SK-N-SH (cell line): Measurements from ENCODE around the gene ANKRD1. TPM values are rescaled to one million over a fixed set of nuclear protein-coding genes. Genes with fewer than 3 reads are reported as not detected.

Source experiments
- CTCF ChIA-PET: fragments of 300-600, 350-600 bp; formaldehyde crosslinking; extraction: SDS; loops from one replicate; lab custom pipeline; 2021; lab: Yijun Ruan, JAX
- POLR2A ChIA-PET: fragments of 350-600 bp; sonication (Branson Sonifier 250); formaldehyde crosslinking; extraction: SDS; loops from one replicate; lab custom pipeline; 2020; ENCODE audit warnings: antibody characterized with exemption, inconsistent platforms; lab: Yijun Ruan, JAX
- DNase-seq: peaks from one replicate; pipeline ENCODE4 v3.0.0; 2012
- H2AFZ ChIP-seq: fragments of 200-600 bp; sonication (generic); 2 replicates; pipeline ENCODE4 v1.8.1; 2016; ENCODE audit warnings: antibody characterized with exemption, mild to moderate bottlenecking, low read depth
- H3F3A ChIP-seq: fragments of 200-600 bp; sonication (generic); replicated peaks from 2 replicates; pipeline ENCODE3; 2016; ENCODE audit warnings: antibody characterized with exemption, mild to moderate bottlenecking; ENCODE audit not compliant: insufficient read depth
- H3K27ac ChIP-seq, 2 experiments: fragments of 200-500 bp in 1 of 2; fragments of 200-600 bp in 1 of 2; sonication (Bioruptor generic) in 1 of 2; sonication (generic), shearing (Covaris generic) in 1 of 2; 2 replicates each; pipeline versions ENCODE4 v1.5.1 to v1.6.1; 2014 to 2016; ENCODE audit warnings: low read depth in 2 of 2, inconsistent platforms in 1 of 2, low read length in 1 of 2, mild to moderate bottlenecking in 1 of 2, mixed read lengths in 1 of 2
- H3K27me3 ChIP-seq: fragments of 200-600 bp; sonication (generic), shearing (Covaris generic); 2 replicates; pipeline ENCODE4 v1.6.1; 2016; ENCODE audit warnings: mixed run types; ENCODE audit not compliant: insufficient read depth
- H3K36me3 ChIP-seq, 2 experiments: fragments of 200-500 bp in 1 of 2; fragments of 200-600 bp in 1 of 2; sonication (Bioruptor generic) in 1 of 2; sonication (generic) in 1 of 2; replicated peaks in 1 of 2; 2 replicates each; pipeline versions ENCODE3 to v1.5.1; 2014 to 2016; ENCODE audit warnings: low read length in 1 of 2, mild to moderate bottlenecking in 1 of 2; ENCODE audit not compliant: insufficient read depth in 2 of 2, control insufficient read depth in 1 of 2
- H3K4me1 ChIP-seq, 2 experiments: fragments of 200-500 bp in 1 of 2; fragments of 200-600 bp in 1 of 2; sonication (Bioruptor generic) in 1 of 2; sonication (generic), shearing (Covaris generic) in 1 of 2; 2 replicates each; pipeline versions ENCODE4 v1.5.1 to v1.6.1; 2014 to 2016; ENCODE audit warnings: low read depth in 1 of 2, low read length in 1 of 2, mixed run types in 1 of 2; ENCODE audit not compliant: insufficient read depth in 2 of 2, control insufficient read depth in 1 of 2
- H3K4me2 ChIP-seq: fragments of 200-600 bp; sonication (generic), shearing (Covaris generic); 2 replicates; pipeline ENCODE4 v1.6.1; 2017; ENCODE audit warnings: mixed run types
- H3K4me3 ChIP-seq, 2 experiments: fragments of 200-500 bp in 1 of 2; fragments of 200-600 bp in 1 of 2; sonication (Bioruptor generic) in 1 of 2; sonication (generic), shearing (Covaris generic) in 1 of 2; 2 replicates each; pipeline versions ENCODE4 v1.5.1 to v1.8.1; 2014 to 2016; ENCODE audit warnings: low read depth in 2 of 2, inconsistent platforms in 1 of 2, low read length in 1 of 2, mild to moderate bottlenecking in 1 of 2, mixed read lengths in 1 of 2, moderate library complexity in 1 of 2
- H3K79me2 ChIP-seq: fragments of 200-600 bp; sonication (generic); 2 replicates; pipeline ENCODE4 v1.8.1; 2017; ENCODE audit warnings: mild to moderate bottlenecking; ENCODE audit not compliant: insufficient read depth
- H3K9ac ChIP-seq: fragments of 200-600 bp; sonication (generic); 2 replicates; pipeline ENCODE4 v1.6.1; 2017; ENCODE audit warnings: mixed run types
- H3K9me2 ChIP-seq: fragments of 200-600 bp; sonication (generic); 2 replicates; pipeline ENCODE4 v1.6.1; 2017; ENCODE audit warnings: mixed run types
- H3K9me3 ChIP-seq: fragments of 200-600 bp; sonication (generic); 2 replicates; pipeline ENCODE4 v1.6.1; 2017; ENCODE audit warnings: mixed run types, mild to moderate bottlenecking, moderate library complexity
- H4K20me1 ChIP-seq: fragments of 200-600 bp; sonication (generic); 2 replicates; pipeline ENCODE4 v1.6.1; 2017; ENCODE audit warnings: mild to moderate bottlenecking, mixed run types; ENCODE audit not compliant: insufficient read depth
- ELF1 ChIP-seq: IDR thresholded peaks from 2 replicates; pipeline ENCODE4 v1.4.0; 2012
- EP300 ChIP-seq, 2 experiments: IDR thresholded peaks; 2 replicates each; pipeline versions ENCODE4 v1.4.0 to v1.6.1; 2012; ENCODE audit warnings: borderline replicate concordance in 1 of 2, low read depth in 1 of 2, low read length in 1 of 2
- FOSL2 ChIP-seq: IDR thresholded peaks from 2 replicates; pipeline ENCODE4 v1.4.0; 2012; ENCODE audit warnings: low read depth, mild to moderate bottlenecking, moderate library complexity, borderline replicate concordance
- FOXJ3 ChIP-seq: sonication (generic); formaldehyde crosslinking; IDR thresholded peaks from 2 replicates; pipeline ENCODE4 v1.5.1; 2020; ENCODE audit warnings: mild to moderate bottlenecking, missing genetic modification reagents
- FOXM1 ChIP-seq: IDR thresholded peaks from 2 replicates; pipeline ENCODE4 v1.4.0; 2012; ENCODE audit warnings: low read depth, mild to moderate bottlenecking
- GABPA ChIP-seq: IDR thresholded peaks from 2 replicates; pipeline ENCODE4 v1.4.0; 2012; ENCODE audit warnings: low read depth, mild to moderate bottlenecking
- GATA2 ChIP-seq: sonication (generic); formaldehyde crosslinking; IDR thresholded peaks from 2 replicates; pipeline ENCODE4 v1.5.0; 2020; ENCODE audit warnings: mild to moderate bottlenecking, missing genetic modification reagents
- MEF2A ChIP-seq: IDR thresholded peaks from 2 replicates; pipeline ENCODE4 v1.4.0; 2012; ENCODE audit warnings: low read depth, borderline replicate concordance
- MXI1 ChIP-seq: IDR thresholded peaks from 2 replicates; pipeline ENCODE4 v1.6.1; 2012; ENCODE audit warnings: mild to moderate bottlenecking, low read depth, low read length, improper control_type of control experiment
- POLR2AphosphoS5 ChIP-seq: IDR thresholded peaks from 2 replicates; pipeline ENCODE4 v1.6.1; 2012; ENCODE audit warnings: low read depth, low read length
- RCOR1 ChIP-seq: fragments of 150-350 bp; IDR thresholded peaks from 2 replicates; pipeline ENCODE4 v1.6.1; 2017; ENCODE audit warnings: antibody characterized with exemption, low read length
- SIN3A ChIP-seq: IDR thresholded peaks from 2 replicates; pipeline ENCODE4 v1.6.1; 2012; ENCODE audit warnings: low read depth, mild to moderate bottlenecking, low read length, moderate library complexity, borderline replicate concordance
- SMC3 ChIP-seq: IDR thresholded peaks from 2 replicates; pipeline ENCODE4 v1.6.1; 2012; ENCODE audit warnings: low read depth, low read length, improper control_type of control experiment
- TEAD4 ChIP-seq: IDR thresholded peaks from 2 replicates; pipeline ENCODE4 v1.4.0; 2012; ENCODE audit warnings: mild to moderate bottlenecking, borderline replicate concordance; ENCODE audit not compliant: insufficient read depth
- YY1 ChIP-seq: IDR thresholded peaks from 2 replicates; pipeline ENCODE4 v1.4.0; 2012; ENCODE audit warnings: low read depth, mild to moderate bottlenecking
- WGBS: methylation state at CpG from one replicate; pipeline ENCODE4 v1.1.6; 2017; ENCODE audit warnings: low lambda C conversion rate; 5-methylcytosine and 5-hydroxymethylcytosine counted together
- polyA plus RNA-seq, 3 experiments: library from polyadenylated mRNA; depleted of rRNA; stranded (reverse); fragments of >200 nt; gene quantifications; 2 replicates each; pipeline ENCODE4 v1.2.3, GENCODE V29; 2012
- TF ChIP-seq, protein P1 (sequence below): IDR thresholded peaks from 2 replicates; pipeline ENCODE4; 2012
- TF ChIP-seq, protein P2 (sequence below): fragments of 150-350 bp; IDR thresholded peaks from 2 replicates; pipeline ENCODE4 v1.6.1; 2017; ENCODE audit warnings: antibody characterized with exemption, low read length, low read depth, borderline replicate concordance
- TF ChIP-seq, protein P3 (sequence below): IDR thresholded peaks from 2 replicates; pipeline ENCODE4 v1.6.1; 2012; ENCODE audit warnings: mild to moderate bottlenecking, low read depth, low read length, moderate library complexity
- TF ChIP-seq, protein P4 (sequence below): fragments of 200-600 bp; sonication (generic); IDR thresholded peaks from 2 replicates; pipeline ENCODE4 v1.6.1; 2017; ENCODE audit warnings: antibody characterized with exemption, mild to moderate bottlenecking, moderate library complexity

ANKRD1 gene
- polyA plus RNA-seq, 1 of the 3 experiments (the other 2 are of a cell fraction): 41.7 TPM

DNA sequence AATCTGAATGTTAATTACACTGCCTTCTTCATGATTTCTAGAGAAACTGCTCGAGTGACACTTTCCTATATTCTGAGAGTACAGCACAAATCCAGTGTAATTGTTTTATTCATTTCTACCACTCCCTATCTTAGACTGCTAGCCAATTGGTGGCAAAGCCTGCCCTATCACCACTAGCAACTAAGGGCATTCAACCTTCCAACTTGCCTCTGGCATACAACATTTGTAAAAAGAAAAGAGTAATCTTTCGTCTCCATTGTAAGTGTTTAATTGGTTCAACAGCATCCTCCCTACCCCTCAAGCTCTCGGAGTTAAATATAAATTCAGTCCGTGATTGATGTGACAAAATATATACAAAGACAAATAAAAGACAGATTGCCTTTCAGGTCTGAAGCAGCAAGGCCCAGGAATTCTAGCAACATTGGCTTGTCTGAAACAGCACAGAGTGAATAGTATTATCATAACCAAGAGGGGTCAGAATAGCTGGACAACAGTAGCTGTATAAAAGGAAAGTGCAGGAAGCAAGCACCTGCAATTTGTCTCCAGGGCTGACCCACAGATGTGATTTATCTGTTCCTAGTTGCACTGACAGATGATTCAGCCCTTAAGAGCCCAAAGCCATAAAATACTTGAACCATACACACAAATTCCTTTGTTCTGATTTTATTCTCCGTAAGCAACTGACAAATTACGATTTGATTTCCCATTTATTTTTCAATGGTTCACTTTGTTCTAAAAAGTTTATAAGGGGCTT, 47.6 kb upstream of the ANKRD1 start (continued):
- TF ChIP-seq FOXJ3 (CRISPR knock-in tag) (no peak), FOXM1 (peak; percentile 91), GABPA (no peak)

DNA sequence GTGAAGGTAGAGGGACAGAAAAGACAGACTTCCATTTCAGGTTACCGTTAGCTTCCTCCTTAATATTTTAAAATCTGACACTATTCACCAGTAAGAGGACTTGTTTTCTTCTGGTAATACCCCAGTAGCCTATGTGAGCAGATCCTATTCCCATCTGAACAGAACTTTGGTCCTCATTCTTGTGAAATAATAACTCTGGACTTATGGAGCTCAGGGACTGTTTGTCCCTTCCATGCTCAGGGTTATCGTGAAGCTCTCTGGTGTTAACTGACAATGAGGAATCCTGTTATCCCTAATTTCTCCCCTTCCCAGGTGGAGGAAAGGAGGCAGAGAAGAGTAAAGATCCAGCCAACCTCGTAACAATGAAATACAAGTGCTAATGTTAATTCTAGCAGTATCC, 47.0 kb upstream of the ANKRD1 start:
- CTCF ChIA-PET: interaction anchor here (1.2 to 3.2 kb wide), 4 partner anchors 10 to 56 kb away, joined by 4 to 15 read pairs (median 6); no protein-coding TSS in a partner anchor

More for the DNA sequence above, 47.0 kb upstream of the ANKRD1 start:
- no peak for DNase-seq
- Histone ChIP-seq H3K36me3 (no peaks in the 10 kb centered on the region), H3K27ac (peak overlapping the region; percentile 77 to 86; a peak in 3 of 4 replicates), H3K79me2 (no peaks in the 10 kb centered on the region), H3K4me2 (0 out of 2 replicates have a peak overlapping the region, but pooled peaks have one; percentile 19), H4K20me1 (no peaks in the 10 kb centered on the region), H3K4me1 (peaks cover 21 to 29% of the 10 kb centered on the region in 2 experiments; a peak in 3 of 4 replicates), H3F3A (peaks cover 14% of the 10 kb centered on the region), H2AFZ (no peak overlapping the region), H3K9ac (no peak overlapping the region), H3K4me3 (no peak overlapping the region), H3K9me3 (no peaks in the 10 kb centered on the region), H3K27me3 (no peaks in the 10 kb centered on the region), H3K9me2 (no peaks in the 10 kb centered on the region)
- POLR2A ChIA-PET: no interaction called here
- WGBS: 95% methylated on average over 3 of the region's 3 CpGs
- no peak for TF ChIP-seq MEF2A
- TF ChIP-seq, protein P1, sequence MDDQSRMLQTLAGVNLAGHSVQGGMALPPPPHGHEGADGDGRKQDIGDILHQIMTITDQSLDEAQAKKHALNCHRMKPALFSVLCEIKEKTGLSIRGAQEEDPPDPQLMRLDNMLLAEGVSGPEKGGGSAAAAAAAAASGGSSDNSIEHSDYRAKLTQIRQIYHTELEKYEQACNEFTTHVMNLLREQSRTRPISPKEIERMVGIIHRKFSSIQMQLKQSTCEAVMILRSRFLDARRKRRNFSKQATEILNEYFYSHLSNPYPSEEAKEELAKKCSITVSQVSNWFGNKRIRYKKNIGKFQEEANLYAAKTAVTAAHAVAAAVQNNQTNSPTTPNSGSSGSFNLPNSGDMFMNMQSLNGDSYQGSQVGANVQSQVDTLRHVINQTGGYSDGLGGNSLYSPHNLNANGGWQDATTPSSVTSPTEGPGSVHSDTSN: no peak
- no peak for TF ChIP-seq RCOR1
- TF ChIP-seq, protein P2, sequence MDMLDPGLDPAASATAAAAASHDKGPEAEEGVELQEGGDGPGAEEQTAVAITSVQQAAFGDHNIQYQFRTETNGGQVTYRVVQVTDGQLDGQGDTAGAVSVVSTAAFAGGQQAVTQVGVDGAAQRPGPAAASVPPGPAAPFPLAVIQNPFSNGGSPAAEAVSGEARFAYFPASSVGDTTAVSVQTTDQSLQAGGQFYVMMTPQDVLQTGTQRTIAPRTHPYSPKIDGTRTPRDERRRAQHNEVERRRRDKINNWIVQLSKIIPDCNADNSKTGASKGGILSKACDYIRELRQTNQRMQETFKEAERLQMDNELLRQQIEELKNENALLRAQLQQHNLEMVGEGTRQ: no peak
- TF ChIP-seq ELF1: no peak
- no peak for TF ChIP-seq YY1
- TF ChIP-seq MXI1: no peak
- TF ChIP-seq, protein P3, sequence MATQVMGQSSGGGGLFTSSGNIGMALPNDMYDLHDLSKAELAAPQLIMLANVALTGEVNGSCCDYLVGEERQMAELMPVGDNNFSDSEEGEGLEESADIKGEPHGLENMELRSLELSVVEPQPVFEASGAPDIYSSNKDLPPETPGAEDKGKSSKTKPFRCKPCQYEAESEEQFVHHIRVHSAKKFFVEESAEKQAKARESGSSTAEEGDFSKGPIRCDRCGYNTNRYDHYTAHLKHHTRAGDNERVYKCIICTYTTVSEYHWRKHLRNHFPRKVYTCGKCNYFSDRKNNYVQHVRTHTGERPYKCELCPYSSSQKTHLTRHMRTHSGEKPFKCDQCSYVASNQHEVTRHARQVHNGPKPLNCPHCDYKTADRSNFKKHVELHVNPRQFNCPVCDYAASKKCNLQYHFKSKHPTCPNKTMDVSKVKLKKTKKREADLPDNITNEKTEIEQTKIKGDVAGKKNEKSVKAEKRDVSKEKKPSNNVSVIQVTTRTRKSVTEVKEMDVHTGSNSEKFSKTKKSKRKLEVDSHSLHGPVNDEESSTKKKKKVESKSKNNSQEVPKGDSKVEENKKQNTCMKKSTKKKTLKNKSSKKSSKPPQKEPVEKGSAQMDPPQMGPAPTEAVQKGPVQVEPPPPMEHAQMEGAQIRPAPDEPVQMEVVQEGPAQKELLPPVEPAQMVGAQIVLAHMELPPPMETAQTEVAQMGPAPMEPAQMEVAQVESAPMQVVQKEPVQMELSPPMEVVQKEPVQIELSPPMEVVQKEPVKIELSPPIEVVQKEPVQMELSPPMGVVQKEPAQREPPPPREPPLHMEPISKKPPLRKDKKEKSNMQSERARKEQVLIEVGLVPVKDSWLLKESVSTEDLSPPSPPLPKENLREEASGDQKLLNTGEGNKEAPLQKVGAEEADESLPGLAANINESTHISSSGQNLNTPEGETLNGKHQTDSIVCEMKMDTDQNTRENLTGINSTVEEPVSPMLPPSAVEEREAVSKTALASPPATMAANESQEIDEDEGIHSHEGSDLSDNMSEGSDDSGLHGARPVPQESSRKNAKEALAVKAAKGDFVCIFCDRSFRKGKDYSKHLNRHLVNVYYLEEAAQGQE: no peak
- no peak for TF ChIP-seq SIN3A
- TF ChIP-seq GATA2: no peak
- no peak for TF ChIP-seq TEAD4
- no peak for TF ChIP-seq POLR2AphosphoS5
- TF ChIP-seq FOSL2: no peak
- no peak for TF ChIP-seq FOXM1
- no peak for TF ChIP-seq SMC3
- TF ChIP-seq, protein P4, sequence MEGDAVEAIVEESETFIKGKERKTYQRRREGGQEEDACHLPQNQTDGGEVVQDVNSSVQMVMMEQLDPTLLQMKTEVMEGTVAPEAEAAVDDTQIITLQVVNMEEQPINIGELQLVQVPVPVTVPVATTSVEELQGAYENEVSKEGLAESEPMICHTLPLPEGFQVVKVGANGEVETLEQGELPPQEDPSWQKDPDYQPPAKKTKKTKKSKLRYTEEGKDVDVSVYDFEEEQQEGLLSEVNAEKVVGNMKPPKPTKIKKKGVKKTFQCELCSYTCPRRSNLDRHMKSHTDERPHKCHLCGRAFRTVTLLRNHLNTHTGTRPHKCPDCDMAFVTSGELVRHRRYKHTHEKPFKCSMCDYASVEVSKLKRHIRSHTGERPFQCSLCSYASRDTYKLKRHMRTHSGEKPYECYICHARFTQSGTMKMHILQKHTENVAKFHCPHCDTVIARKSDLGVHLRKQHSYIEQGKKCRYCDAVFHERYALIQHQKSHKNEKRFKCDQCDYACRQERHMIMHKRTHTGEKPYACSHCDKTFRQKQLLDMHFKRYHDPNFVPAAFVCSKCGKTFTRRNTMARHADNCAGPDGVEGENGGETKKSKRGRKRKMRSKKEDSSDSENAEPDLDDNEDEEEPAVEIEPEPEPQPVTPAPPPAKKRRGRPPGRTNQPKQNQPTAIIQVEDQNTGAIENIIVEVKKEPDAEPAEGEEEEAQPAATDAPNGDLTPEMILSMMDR: no peak
- TF ChIP-seq EP300 (IDR thresholded peaks at IDR 0.05; ENCODE audit: borderline replicate concordance in 1 of 2, low read depth in 1 of 2, low read length in 1 of 2): no peak
